Measurements from ENCODE around the gene PPP1R27.

PPP1R27 gene

DNA sequence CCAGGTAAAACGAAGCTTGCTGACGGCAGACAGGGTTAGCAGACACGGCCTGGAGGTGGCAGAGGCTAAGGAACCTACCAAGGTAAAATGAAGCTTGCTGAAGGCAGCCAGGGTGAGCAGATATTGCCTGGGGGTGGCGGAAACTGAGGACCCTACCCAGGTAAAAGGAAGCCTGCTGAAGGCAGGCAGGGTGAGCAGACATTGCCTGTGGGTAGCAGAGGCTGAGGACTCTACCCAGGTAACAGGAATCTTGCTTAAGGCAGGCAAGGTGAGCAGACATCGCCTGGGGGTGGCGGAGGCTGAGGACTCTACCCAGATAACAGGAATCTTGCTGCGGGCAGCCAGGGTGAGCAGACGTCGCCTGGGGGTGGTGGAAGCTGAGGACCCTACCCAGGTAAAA is 33.5 kb downstream of the PPP1R27 start:
- no peak for DNase-seq (ENCODE audit: low read depth)
- TF ChIP-seq CTCF (IDR thresholded peaks at IDR 0.05; ENCODE audit: low read depth, low read length, missing control alignments) = no peak
- H3K4me3 ChIP-seq (ENCODE audit: low read depth, low read length) = no peak overlapping the region
- in situ Hi-C loops (cut with HindIII; ENCODE audit: low sequenced_read_pairs) = no loop called here

DNA sequence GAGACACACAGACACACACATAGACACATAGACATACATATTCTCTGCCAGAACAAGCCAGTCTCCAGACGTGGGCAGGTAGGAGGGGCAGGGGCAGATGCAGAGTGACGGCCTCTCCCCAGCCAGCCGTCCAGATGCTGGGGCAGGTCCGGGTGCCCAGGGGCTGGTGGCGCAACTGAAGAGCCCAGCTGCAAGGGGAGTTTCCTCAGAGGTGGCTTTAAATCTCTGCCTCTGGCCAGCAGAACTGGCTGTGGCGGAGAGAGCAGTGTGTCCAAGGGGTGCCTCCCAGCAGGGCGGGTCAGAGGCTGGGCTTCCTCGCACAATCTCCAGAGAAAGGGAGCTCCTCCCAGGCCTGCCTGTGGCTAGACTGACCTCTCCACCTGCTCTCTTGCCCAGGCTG is 40.3 kb downstream of the PPP1R27 start:
- no peak for TF ChIP-seq CTCF (IDR thresholded peaks at IDR 0.05; ENCODE audit: low read depth, low read length, missing control alignments)
- H3K4me3 ChIP-seq (ENCODE audit: low read depth, low read length) = no peak overlapping the region
- no peak for DNase-seq (ENCODE audit: low read depth)
- in situ Hi-C loops (cut with HindIII; ENCODE audit: low sequenced_read_pairs) = no loop called here

- no peak for TF ChIP-seq CTCF (IDR thresholded peaks at IDR 0.05; ENCODE audit: low read depth, low read length, missing control alignments)
- in situ Hi-C loops (cut with HindIII; ENCODE audit: low sequenced_read_pairs) = no loop called here
- no peak overlapping the region for H3K4me3 ChIP-seq (ENCODE audit: low read depth, low read length)
These were observed 40.8 kb downstream of the PPP1R27 start for GRCh38 chr17:81794074-81794476.

DNA sequence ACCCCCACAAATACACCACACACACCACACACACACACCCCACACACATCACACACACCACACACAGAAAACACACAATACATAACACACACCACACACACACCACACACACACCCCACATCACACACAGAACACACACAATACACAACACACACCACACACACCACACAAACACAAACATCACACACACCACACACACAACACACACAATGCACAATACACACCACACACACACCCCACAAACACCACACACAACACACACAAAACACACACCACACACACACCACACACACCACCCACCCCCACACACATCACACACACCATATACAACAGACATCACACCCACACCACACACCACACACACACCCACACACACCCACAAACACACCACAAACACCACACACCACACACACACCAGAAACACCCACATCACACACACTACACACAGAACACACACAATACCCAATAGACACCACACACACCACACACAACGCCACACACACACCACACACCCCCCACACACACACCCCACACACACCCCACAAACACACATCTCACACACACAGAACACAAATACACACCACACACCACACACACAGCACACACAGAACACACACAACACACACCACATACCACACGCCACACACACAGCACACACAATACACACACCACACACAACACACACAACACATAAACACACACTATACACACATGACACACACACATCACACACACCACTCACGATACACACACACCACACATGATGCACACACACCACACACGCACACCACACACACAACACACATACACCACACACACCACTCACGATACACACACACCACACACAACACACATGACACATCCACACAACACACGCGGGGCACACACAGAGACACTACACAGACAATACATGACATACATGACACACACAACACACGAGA is 41.9 kb downstream of the PPP1R27 start:
- in situ Hi-C loops (cut with HindIII; ENCODE audit: low sequenced_read_pairs) = no loop called here
- DNase-seq (ENCODE audit: low read depth) = no peak
- no peak overlapping the region for H3K4me3 ChIP-seq (ENCODE audit: low read depth, low read length)
- TF ChIP-seq CTCF (IDR thresholded peaks at IDR 0.05; ENCODE audit: low read depth, low read length, missing control alignments) = no peak

More at GRCh38 chr17:81794074-81794476, 40.8 kb downstream of the PPP1R27 start:
- DNase-seq (ENCODE audit: low read depth) = no peak
